Choroid plexus epithelial cell (primary cell): ENCODE results near the gene CD4.
A peak's percentile ranks its signal among the peaks of the same experiment; 100 is the strongest.

Source experiments
- DNase-seq: peaks from one replicate; pipeline ENCODE4 v3.0.0-alpha.2; 2010; ENCODE audit warnings: low read depth
- H3K4me3 ChIP-seq: 2 replicates; pipeline ENCODE4 v1.5.1; 2011; ENCODE audit warnings: low read depth, mild to moderate bottlenecking, control low read depth, low read length, moderate library complexity
- TF ChIP-seq, protein P1 (sequence below): conservative IDR thresholded peaks from 2 replicates; pipeline ENCODE4 v1.5.1; 2011; ENCODE audit warnings: low read depth, mild to moderate bottlenecking, control low read depth, inconsistent platforms, low read length, moderate library complexity

The CD4 gene

DNA sequence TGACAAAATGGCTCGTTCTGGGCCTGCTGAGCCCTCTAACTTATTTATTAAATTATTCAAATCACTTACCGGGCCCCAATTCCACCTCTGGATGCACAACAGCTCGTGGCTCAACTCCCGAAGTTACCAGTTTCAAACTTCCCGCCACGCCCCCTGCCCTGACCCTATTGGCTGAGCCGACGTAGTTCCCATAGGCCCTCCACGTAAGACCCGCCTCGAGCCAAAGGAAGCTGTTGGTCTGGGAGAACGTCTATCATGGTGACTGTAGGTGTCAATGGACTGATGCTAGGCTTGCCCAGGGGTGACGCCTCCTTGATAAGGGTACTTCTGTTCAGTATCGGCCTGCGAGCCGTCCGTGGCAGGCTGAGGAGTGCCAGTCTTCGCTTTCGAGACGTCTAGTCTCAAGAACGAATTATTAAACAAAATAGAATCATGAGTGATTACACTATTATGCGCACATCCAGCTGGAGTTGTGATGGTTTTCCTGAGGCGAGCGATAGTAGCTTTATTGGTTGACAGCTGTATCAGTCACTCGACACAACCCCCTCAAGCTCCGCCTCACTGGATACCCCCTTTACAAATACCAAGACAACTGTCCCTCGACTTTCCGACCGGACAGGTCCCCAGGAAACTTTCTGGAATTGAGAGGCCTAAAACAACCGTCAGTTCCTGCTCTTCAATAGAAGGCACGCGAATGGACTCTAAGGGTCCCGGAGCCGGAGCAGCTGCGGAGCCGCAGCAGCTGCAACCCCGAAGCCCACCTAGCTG is 62.0 kb downstream of the CD4 start, which contains the start of gene CDCA3:
CDCA3 (minus strand) TSS at position 134 of the 768 bp plus-strand sequence. CDS start 334 bp downstream, outside the sequence.
- TF ChIP-seq, protein P1, sequence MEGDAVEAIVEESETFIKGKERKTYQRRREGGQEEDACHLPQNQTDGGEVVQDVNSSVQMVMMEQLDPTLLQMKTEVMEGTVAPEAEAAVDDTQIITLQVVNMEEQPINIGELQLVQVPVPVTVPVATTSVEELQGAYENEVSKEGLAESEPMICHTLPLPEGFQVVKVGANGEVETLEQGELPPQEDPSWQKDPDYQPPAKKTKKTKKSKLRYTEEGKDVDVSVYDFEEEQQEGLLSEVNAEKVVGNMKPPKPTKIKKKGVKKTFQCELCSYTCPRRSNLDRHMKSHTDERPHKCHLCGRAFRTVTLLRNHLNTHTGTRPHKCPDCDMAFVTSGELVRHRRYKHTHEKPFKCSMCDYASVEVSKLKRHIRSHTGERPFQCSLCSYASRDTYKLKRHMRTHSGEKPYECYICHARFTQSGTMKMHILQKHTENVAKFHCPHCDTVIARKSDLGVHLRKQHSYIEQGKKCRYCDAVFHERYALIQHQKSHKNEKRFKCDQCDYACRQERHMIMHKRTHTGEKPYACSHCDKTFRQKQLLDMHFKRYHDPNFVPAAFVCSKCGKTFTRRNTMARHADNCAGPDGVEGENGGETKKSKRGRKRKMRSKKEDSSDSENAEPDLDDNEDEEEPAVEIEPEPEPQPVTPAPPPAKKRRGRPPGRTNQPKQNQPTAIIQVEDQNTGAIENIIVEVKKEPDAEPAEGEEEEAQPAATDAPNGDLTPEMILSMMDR: no peak
- peak; percentile 99 for DNase-seq
- H3K4me3 ChIP-seq: peak within 1 kb of the TSS; percentile 99

DNA sequence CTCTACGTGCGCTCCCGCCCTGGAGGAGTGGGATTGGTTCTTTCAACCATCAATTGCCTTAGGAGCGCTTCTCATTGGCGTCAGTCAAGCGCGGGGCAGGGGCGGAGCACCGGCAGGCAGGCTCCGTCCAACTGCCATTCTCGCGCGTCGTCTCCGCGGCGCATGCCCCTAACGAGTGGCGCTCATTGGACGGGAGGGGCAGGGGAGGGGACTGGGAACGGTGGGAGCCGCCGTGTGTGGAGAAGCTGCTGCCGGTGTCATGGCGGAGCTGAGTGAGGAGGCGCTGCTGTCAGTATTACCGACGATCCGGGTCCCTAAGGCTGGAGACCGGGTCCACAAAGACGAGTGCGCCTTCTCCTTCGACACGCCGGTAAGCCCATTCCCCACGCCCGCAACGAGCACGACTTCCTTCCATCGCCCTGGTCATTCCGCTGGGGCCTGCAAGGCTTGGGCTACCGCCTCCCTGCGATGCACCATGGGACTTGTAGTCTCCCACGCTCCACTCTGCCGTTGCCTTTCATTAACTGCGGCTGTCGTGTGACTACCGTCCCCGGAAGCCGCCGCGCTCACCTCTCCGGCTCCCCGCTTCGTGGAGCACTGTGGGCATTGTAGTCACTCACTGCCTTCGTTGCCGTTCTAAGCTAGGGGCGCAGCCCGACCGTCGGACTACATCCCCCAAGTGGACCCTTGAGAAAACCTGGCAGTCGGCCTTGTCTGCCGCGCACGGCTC is 62.8 kb downstream of the CD4 start, which contains the start of gene USP5:
USP5 (plus strand) TSS at position 230 of the 730 bp plus-strand sequence; CDS start at position 260, 30 bp downstream.
- peak within 1 kb of the TSS; percentile 99 for H3K4me3 ChIP-seq
- DNase-seq: peak; percentile 100
- TF ChIP-seq, protein P1: no peak

DNA sequence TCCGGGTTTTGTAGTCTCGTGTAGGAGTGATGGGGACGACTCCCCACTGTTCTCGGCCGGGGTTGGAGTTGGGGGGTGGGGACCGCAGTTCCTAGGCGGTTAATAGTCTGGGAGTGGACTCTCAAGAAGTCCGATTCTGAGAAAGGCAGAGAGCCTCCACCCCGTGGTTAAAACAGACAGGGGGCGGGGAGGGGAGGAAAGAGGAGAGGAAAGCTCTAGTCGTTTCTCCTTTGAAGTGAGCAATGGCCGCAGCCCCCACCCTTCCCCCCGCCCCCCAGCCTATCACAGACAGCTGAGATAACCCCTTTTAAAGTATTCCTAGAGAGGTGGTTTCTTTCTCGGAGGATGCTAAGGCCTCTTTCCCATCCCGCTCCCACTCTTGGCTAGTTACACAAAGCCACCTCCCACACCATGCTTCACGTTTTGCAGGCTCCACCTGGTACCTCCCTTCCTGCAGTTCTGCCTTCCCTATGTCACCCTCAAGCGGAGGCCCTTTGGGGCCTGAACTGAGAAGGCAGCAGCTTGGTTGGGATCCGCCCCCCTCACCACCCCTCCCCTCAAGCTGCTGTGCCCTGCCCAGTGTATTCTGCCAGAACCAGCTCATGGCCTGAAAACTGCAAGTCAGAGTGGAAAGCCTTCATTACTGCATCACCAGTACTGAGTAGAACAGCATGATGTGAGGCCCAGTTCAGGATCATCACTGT is 63.5 kb downstream of the CD4 start:
- peak overlapping the region; percentile 99 for H3K4me3 ChIP-seq
- peak; percentile 87 for DNase-seq
- TF ChIP-seq, protein P1: no peak

DNA sequence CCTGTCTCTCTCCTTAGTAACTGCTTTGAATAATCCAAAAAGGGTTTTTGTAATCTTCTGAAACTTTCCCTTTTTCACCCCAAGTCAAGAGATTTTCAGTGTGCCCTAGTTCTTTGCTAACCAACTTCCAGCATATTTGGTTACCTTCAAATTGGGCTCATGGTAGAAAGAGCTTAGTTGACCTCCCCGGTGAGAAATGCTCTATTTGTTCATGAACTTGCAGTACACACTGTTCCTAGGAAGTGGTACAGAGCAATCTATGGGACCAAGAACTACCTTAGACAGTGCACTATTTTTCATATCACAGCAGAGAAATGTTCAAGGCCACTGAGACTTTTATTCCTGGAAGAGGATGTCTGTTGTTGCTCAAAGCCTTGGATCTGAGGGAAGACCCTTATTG is 64.3 kb downstream of the CD4 start:
- H3K4me3 ChIP-seq: no peak overlapping the region
- no peak for DNase-seq
- TF ChIP-seq, protein P1: no peak

DNA sequence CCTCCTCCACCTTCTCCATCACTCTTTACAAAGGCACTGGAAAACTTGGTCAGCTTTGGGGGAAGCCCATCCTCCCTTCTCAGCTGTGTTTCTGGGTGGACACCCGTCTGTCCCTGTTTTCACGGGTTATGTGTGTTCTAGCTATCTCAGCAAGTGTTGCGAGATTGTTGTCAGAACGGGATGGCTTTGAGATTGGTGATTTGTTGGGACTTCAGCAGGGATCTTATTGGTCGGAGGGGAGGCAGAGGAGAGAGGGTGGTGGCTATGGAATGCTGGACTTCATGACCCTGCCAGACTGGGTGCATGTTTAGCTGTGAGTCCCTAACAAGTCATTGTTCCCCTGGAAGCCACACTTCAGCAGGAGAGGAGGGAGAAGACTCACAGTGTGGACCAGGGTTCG is 64.7 kb downstream of the CD4 start:
- peak; percentile 12 for DNase-seq
- H3K4me3 ChIP-seq: no peak overlapping the region
- TF ChIP-seq, protein P1: no peak

DNA sequence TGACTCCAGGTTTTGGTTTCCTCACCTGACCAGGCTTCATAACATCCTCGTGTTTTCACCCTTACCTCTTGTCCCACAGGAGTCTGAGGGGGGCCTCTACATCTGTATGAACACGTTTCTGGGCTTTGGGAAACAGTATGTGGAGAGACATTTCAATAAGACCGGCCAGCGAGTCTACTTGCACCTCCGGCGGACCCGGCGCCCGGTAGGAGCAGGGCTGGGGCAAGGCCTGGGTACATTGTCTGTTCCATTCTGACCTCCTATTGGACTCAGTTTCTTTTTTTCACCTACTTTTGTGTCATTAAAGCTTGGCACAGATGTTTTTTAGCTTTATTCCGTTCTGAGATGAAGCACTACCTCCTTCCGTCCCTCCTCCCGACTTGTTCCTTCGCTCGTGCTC is 66.0 kb downstream of the CD4 start:
- no peak overlapping the region for H3K4me3 ChIP-seq
- no peak for DNase-seq
- TF ChIP-seq, protein P1: no peak
